ENCODE measurements around the gene UBE2L5. TPM values are rescaled to one million over a fixed set of nuclear protein-coding genes. Genes with fewer than 3 reads are reported as not detected.

Gene UBE2L5
- total and polyA plus RNA-seq, 2 experiments from 2014 or later, result not detected

Other genes starting within 250 kb of the UBE2L5 start
- gene KATNAL1, start 114.9 kb upstream of the UBE2L5 start, total RNA-seq (2014; rRNA removed; shearing (Covaris generic)), result 11.5 and 14.3 TPM in 2 replicates
- gene KATNAL1, start 114.9 kb upstream of the UBE2L5 start, polyA plus RNA-seq (2016; fragmentation: Nextera tagmentation; extraction: Ambion mirVana), result 6.0 and 6.1 TPM in 2 replicates
- gene HMGB1, start 43.4 kb downstream of the UBE2L5 start, total RNA-seq (2014; rRNA removed; shearing (Covaris generic)), result 712 and 727 TPM in 2 replicates
- gene HMGB1, start 43.4 kb downstream of the UBE2L5 start, polyA plus RNA-seq (2016; fragmentation: Nextera tagmentation; extraction: Ambion mirVana), result 2,890 and 2,970 TPM in 2 replicates
- 17.9 and 24.1 TPM in 2 replicates for gene USPL1, start 195.4 kb downstream of the UBE2L5 start, total RNA-seq (2014; rRNA removed; shearing (Covaris generic))
- gene USPL1, start 195.4 kb downstream of the UBE2L5 start, polyA plus RNA-seq (2016; fragmentation: Nextera tagmentation; extraction: Ambion mirVana), result 9.4 and 12.4 TPM in 2 replicates